ENCODE data around the gene IL1F10.

The IL1F10 gene

DNA sequence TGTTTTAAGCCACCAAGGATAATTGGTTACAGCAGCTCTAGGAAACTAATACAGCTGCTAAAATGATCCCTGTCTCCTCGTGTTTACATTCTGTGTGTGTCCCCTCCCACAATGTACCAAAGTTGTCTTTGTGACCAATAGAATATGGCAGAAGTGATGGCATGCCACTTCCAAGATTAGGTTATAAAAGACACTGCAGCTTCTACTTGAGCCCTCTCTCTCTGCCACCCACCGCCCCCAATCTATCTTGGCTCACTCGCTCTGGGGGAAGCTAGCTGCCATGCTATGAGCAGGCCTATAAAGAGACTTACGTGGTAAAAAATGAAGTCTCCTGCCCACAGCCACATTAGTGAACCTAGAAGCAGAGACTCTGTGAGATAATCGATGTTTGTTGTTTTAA, 3.5 kb upstream of the IL1F10 start:
- no peaks in the 10 kb centered on the region for H3K36me3 Mint-ChIP-seq
- DNase-seq (no peak), ATAC-seq (replicated peaks) (no peak)
- H3K4me3 Mint-ChIP-seq: no peak overlapping the region
- no peaks in the 10 kb centered on the region for H3K4me1 Mint-ChIP-seq
- no peak overlapping the region for H3K27ac Mint-ChIP-seq
- peaks cover 27 to 39% of the 10 kb centered on the region in 2 donors for H3K27me3 Mint-ChIP-seq
- H3K9me3 Mint-ChIP-seq: peaks cover 0 to 4% of the 10 kb centered on the region in 2 donors

DNA sequence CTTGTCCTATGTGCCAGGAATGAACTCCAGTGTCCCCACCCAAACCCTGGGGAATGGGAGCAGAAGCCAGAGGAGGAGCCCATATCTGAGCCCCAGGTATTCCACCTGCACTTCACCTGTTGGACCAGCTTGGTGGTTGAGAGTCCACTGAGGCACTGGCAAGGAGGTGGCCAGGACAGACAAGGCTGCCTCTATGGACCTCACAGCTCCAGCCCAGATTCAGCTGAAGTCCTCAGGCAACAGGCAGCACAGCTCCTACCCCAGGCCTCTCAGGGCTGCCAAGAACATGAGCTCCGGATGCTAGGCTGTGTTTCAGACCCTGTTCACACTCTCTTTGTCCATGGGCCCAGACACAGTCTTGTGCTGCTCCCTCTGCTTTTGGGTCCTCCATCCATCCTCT, 2.9 kb upstream of the IL1F10 start:
- H3K36me3 Mint-ChIP-seq: no peaks in the 10 kb centered on the region
- H3K4me1 Mint-ChIP-seq: no peaks in the 10 kb centered on the region
- DNase-seq: no peak
- ATAC-seq (replicated peaks): no peak
- no peak overlapping the region for H3K4me3 Mint-ChIP-seq
- H3K27me3 Mint-ChIP-seq: peaks cover 30 to 39% of the 10 kb centered on the region in 2 donors
- no peak overlapping the region for H3K27ac Mint-ChIP-seq
- peaks cover 0 to 4% of the 10 kb centered on the region in 2 donors for H3K9me3 Mint-ChIP-seq

DNA sequence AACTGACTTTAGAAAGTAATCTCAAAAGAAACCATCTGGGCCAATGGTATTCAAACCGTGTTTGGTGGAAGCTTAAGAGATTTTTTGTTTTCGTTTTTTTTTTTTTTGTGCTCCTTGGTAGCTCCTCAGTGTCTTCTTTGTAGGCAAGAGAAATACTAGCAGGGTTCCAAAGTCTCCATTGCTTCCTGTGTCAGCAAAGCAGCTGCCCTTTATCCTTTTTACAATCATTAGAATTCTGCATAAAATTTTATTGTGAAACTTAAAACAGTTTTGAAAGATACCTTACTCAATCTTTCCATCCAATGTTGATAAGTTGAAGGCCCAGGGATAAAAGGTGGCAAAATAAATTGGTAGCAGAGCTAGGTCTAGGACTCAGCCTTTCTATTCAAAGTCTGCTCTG, 479 bp downstream of the IL1F10 start:
- Mint-ChIP-seq H3K27ac (no peak overlapping the region), H3K4me1 (no peaks in the 10 kb centered on the region), H3K36me3 (no peaks in the 10 kb centered on the region), H3K4me3 (no peak overlapping the region), H3K9me3 (peaks cover 0 to 4% of the 10 kb centered on the region in 2 donors), H3K27me3 (peaks cover 19 to 33% of the 10 kb centered on the region in 2 donors)
- DNase-seq (no peak), ATAC-seq (replicated peaks) (no peak)

DNA sequence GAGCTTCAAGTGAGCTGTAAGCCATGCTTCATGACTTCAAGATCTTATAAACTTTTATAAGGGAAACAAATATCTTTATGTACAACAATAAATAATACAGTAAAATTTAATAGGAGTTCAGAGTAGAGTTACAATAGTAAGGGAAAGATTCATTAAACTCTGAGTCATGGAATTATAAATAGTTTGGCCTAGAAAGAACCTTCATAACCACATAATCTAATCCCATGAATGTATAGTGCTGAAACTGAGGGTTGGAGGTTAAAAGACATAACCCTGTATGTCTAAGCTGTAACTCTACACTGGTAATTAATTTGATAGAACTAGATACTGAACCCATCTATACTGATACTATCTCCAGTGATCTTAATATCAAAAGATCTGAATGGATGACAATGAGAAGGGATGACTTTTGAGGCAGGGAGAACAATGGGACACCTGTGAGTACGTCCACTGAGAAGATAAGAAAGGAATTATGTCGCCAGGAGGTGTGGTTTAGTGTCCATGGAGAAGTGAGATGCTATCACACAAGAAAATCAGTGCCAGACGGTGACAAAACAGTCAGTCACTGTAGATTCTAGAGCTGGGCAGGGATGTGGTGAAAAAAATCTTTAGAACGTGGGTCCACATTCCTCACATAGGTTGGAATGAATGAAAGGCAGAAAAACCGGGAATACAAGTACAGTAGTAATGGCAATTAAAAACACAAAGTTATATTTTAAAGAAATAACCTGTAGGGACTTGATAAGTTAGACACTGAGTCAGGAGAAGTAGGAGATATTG, 1.1 kb downstream of the IL1F10 start:
- ATAC-seq (replicated peaks): no peak
- H3K4me3 Mint-ChIP-seq: no peak overlapping the region
- H3K36me3 Mint-ChIP-seq: no peaks in the 10 kb centered on the region
- no peaks in the 10 kb centered on the region for H3K4me1 Mint-ChIP-seq
- DNase-seq: no peak
- no peak overlapping the region for H3K27ac Mint-ChIP-seq
- H3K27me3 Mint-ChIP-seq: peaks cover 19 to 35% of the 10 kb centered on the region in 2 donors
- peaks cover 0 to 4% of the 10 kb centered on the region in 2 donors for H3K9me3 Mint-ChIP-seq

GRCh38 chr2:113069676-113070605, 2.2 kb downstream of the IL1F10 start:
- no peak overlapping the region for H3K27ac Mint-ChIP-seq
- no peaks in the 10 kb centered on the region for H3K36me3 Mint-ChIP-seq
- ATAC-seq (replicated peaks): no peak
- H3K4me1 Mint-ChIP-seq: no peaks in the 10 kb centered on the region
- H3K9me3 Mint-ChIP-seq: peaks cover 0 to 4% of the 10 kb centered on the region in 2 donors
- no peak for DNase-seq
- H3K4me3 Mint-ChIP-seq: no peak overlapping the region
- peaks cover 20 to 45% of the 10 kb centered on the region in 2 donors for H3K27me3 Mint-ChIP-seq

- Mint-ChIP-seq H3K27ac (no peak overlapping the region), H3K36me3 (no peaks in the 10 kb centered on the region), H3K4me3 (no peak overlapping the region), H3K4me1 (no peaks in the 10 kb centered on the region), H3K27me3 (peaks cover 18 to 44% of the 10 kb centered on the region in 2 donors), H3K9me3 (no peaks in the 10 kb centered on the region)
- no peak for DNase-seq
- ATAC-seq (replicated peaks): no peak
Observed at GRCh38 chr2:113070606-113070975, 2.8 kb downstream of the IL1F10 start.

GRCh38 chr2:113072584-113072983, 4.8 kb downstream of the IL1F10 start:
- ATAC-seq (replicated peaks) (no peak), DNase-seq (no peak)
- Mint-ChIP-seq H3K36me3 (no peaks in the 10 kb centered on the region), H3K27me3 (peaks cover 29 to 61% of the 10 kb centered on the region in 2 donors), H3K27ac (no peak overlapping the region), H3K4me1 (no peaks in the 10 kb centered on the region), H3K9me3 (no peaks in the 10 kb centered on the region), H3K4me3 (no peak overlapping the region)

GRCh38 chr2:113073325-113073834, 5.6 kb downstream of the IL1F10 start:
- H3K36me3 Mint-ChIP-seq: no peaks in the 10 kb centered on the region
- no peaks in the 10 kb centered on the region for H3K4me1 Mint-ChIP-seq
- DNase-seq: no peak
- H3K27ac Mint-ChIP-seq: no peak overlapping the region
- no peak for ATAC-seq (replicated peaks)
- peaks cover 28 to 57% of the 10 kb centered on the region in 2 donors for H3K27me3 Mint-ChIP-seq
- H3K4me3 Mint-ChIP-seq: no peak overlapping the region
- no peaks in the 10 kb centered on the region for H3K9me3 Mint-ChIP-seq

DNA sequence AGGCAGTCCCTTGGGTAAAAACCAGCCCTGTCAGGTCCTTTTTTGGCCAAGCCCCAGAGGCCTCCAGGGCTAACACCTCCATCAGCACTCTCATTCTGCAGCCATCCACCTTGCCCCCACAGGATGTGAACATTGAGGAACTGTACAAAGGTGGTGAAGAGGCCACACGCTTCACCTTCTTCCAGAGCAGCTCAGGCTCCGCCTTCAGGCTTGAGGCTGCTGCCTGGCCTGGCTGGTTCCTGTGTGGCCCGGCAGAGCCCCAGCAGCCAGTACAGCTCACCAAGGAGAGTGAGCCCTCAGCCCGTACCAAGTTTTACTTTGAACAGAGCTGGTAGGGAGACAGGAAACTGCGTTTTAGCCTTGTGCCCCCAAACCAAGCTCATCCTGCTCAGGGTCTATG, 7.3 kb downstream of the IL1F10 start:
- Mint-ChIP-seq H3K9me3 (no peaks in the 10 kb centered on the region), H3K36me3 (no peaks in the 10 kb centered on the region), H3K27ac (no peak overlapping the region), H3K4me3 (no peak overlapping the region), H3K4me1 (no peaks in the 10 kb centered on the region), H3K27me3 (peaks cover 23 to 50% of the 10 kb centered on the region in 2 donors)
- no peak for DNase-seq
- peak; percentile 20 to 54 for ATAC-seq (replicated peaks)

DNA sequence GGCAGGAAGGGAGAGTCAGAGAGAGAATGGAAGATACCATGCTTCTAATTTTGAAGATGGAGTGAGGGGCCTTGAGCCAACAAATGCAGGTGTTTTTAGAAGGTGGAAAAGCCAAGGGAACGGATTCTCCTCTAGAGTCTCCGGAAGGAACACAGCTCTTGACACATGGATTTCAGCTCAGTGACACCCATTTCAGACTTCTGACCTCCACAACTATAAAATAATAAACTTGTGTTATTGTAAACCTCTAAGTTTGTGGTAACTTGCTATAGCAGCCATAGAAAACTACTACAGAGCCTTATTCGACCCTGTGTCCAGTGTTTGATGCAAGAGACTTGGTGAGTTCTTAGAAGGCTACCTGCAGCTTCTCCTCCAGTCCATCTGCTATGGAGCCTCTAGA, 7.8 kb downstream of the IL1F10 start:
- H3K27ac Mint-ChIP-seq: no peak overlapping the region
- no peak for ATAC-seq (replicated peaks)
- no peaks in the 10 kb centered on the region for H3K4me1 Mint-ChIP-seq
- H3K9me3 Mint-ChIP-seq: no peaks in the 10 kb centered on the region
- no peak overlapping the region for H3K4me3 Mint-ChIP-seq
- H3K36me3 Mint-ChIP-seq: no peaks in the 10 kb centered on the region
- no peak for DNase-seq
- H3K27me3 Mint-ChIP-seq: peaks cover 27 to 54% of the 10 kb centered on the region in 2 donors

DNA sequence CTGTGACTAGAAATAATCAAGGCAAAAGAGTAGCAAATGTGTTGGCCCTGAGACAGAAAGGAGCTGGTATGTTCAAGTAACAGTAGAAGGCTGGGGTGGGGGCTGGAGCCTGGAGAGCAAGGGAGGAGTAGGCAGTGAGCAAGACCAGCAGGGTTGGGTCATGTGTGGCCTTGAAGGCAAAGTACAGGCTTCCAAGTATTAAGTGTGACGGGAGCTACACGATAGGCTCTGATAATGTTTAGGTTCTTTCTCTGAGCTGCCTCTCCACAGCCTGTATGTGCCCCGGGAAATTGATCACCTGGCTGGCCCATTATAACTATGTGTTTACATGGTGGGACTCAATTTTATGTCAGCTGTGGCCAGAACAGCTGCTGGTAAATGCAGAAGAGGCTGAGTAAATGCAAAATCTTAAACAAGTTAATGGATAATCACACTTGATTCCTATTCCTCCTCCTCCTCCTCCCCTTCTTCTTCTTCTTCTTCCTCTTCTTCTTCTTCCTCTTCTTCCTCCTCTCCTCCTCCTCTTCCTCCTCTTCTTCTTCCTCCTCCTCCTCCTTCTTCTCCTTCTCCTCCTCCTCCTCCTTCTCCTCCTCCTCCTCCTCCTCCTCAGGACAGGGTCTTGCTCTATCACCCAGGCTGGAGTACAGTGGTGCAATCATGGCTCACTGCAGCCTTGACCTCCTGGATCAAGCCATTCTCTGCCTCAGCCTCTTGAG, 9.3 kb downstream of the IL1F10 start:
- Mint-ChIP-seq H3K36me3 (no peaks in the 10 kb centered on the region), H3K4me1 (no peaks in the 10 kb centered on the region), H3K4me3 (no peak overlapping the region), H3K9me3 (no peaks in the 10 kb centered on the region), H3K27me3 (peaks cover 39 to 68% of the 10 kb centered on the region in 2 donors), H3K27ac (no peak overlapping the region)
- DNase-seq (no peak), ATAC-seq (replicated peaks) (no peak)

DNA sequence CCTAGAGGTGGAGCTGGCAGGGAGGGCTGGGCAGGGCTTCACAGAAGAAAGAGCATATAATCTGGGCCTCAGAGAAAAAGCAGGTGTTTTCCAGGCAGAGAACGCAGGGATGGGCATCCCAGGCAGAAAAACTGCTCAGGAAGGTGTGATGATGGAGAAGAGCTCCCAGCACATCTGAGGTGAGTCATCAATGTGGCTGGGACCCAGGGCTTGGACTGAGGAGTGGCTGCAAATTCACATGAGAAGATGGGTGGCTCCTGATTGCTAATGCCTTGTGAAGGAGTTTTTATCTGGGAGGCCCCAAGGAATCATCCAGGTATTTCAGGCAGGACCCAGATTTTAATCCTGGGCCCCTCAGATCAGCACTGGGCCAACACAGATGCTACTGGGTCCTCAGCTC, 10.2 kb downstream of the IL1F10 start:
- H3K4me3 Mint-ChIP-seq: no peak overlapping the region
- DNase-seq: no peak
- H3K27me3 Mint-ChIP-seq: peaks cover 39 to 61% of the 10 kb centered on the region in 2 donors
- peaks cover 0 to 1% of the 10 kb centered on the region in 2 donors for H3K4me1 Mint-ChIP-seq
- no peaks in the 10 kb centered on the region for H3K9me3 Mint-ChIP-seq
- H3K36me3 Mint-ChIP-seq: no peaks in the 10 kb centered on the region
- ATAC-seq (replicated peaks): no peak
- no peak overlapping the region for H3K27ac Mint-ChIP-seq

DNA sequence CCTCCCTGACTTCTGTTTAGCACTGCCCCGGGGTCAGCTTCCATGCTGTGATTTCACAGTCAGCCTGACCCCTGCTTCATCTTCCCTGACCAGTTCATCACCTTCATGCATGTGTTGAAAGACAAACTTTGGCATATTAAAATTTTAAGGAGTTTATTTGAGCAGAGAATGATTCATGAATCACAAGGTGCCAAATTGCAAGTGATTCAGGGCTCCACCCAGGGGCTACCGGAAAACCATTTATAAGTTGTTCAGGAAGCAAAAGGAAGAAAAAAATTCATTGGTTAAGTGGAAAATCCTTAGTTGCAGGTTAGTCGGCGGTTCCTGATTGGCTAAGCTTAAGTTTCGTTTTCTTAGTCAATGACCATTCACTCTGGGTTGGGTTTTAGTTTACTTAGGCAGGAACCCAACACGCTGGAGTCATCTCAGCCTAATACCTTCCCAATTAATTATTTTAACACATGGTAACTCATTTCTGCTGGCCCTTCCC, 10.6 kb downstream of the IL1F10 start:
- DNase-seq (no peak), ATAC-seq (replicated peaks) (no peak)
- no peak overlapping the region for H3K4me3 Mint-ChIP-seq
- H3K36me3 Mint-ChIP-seq: no peaks in the 10 kb centered on the region
- no peaks in the 10 kb centered on the region for H3K9me3 Mint-ChIP-seq
- peaks cover 4 to 6% of the 10 kb centered on the region in 2 donors for H3K4me1 Mint-ChIP-seq
- peaks cover 43 to 61% of the 10 kb centered on the region in 2 donors for H3K27me3 Mint-ChIP-seq
- H3K27ac Mint-ChIP-seq: no peak overlapping the region

GRCh38 chr2:113079131-113079530, 11.4 kb downstream of the IL1F10 start:
- no peak overlapping the region for H3K27ac Mint-ChIP-seq
- H3K9me3 Mint-ChIP-seq: no peaks in the 10 kb centered on the region
- peaks cover 5 to 9% of the 10 kb centered on the region in 2 donors for H3K4me1 Mint-ChIP-seq
- no peak for DNase-seq
- ATAC-seq (replicated peaks): no peak
- no peaks in the 10 kb centered on the region for H3K36me3 Mint-ChIP-seq
- H3K4me3 Mint-ChIP-seq: no peak overlapping the region
- peaks cover 44 to 59% of the 10 kb centered on the region in 2 donors for H3K27me3 Mint-ChIP-seq

Data from stimulated activated naive B cell treated with anti-CD40 and anti-IgM and Interleukin-4, amounts not matched to agents 10 μg/mL and 1 μg/mL and 100 μg/mL, for 72 hours (primary cell).